Measurements from ENCODE around the gene PPOX. TPM values are rescaled to one million over a fixed set of nuclear protein-coding genes. Genes with fewer than 3 reads are reported as not detected.

Gene PPOX
- total RNA-seq, 3 donors from 2014 or later: 15.0 to 21.9 (median 16.3) TPM

DNA sequence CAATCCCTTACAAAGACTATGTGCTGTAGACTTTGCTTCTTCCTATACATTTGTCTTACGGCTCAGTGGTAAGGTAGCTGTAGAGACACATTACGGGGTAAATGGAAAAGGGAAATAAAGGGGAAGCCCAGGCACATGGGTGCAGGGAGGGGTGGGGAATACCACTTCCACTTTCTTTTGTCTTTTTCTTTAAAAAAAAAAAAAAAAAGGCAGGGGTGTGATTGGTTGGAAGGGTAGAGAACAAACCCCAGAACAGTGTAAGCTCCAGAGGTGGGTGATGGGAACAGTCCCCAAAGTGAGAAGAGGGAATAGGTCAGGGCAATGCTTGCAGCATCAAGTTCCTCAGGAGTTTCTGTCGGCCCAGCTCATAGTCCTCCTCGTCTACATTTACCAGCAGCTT lies 44.4 kb upstream of the PPOX start:
- Histone ChIP-seq H3K9me3 (no peaks in the 10 kb centered on the region), H3K4me3 (no peak overlapping the region), H3K4me1 (ENCODE audit: low read depth) (peaks cover 23% of the 10 kb centered on the region), H3K36me3 (ENCODE audit: low read depth) (peaks cover 11% of the 10 kb centered on the region)
- ATAC-seq (no peak), DNase-seq (no peak)
- TF ChIP-seq, protein P1, sequence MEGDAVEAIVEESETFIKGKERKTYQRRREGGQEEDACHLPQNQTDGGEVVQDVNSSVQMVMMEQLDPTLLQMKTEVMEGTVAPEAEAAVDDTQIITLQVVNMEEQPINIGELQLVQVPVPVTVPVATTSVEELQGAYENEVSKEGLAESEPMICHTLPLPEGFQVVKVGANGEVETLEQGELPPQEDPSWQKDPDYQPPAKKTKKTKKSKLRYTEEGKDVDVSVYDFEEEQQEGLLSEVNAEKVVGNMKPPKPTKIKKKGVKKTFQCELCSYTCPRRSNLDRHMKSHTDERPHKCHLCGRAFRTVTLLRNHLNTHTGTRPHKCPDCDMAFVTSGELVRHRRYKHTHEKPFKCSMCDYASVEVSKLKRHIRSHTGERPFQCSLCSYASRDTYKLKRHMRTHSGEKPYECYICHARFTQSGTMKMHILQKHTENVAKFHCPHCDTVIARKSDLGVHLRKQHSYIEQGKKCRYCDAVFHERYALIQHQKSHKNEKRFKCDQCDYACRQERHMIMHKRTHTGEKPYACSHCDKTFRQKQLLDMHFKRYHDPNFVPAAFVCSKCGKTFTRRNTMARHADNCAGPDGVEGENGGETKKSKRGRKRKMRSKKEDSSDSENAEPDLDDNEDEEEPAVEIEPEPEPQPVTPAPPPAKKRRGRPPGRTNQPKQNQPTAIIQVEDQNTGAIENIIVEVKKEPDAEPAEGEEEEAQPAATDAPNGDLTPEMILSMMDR (IDR thresholded peaks at IDR 0.05): no peak
- intact Hi-C loops (cut with DNase I, micrococcal nuclease): no loop called here

DNA sequence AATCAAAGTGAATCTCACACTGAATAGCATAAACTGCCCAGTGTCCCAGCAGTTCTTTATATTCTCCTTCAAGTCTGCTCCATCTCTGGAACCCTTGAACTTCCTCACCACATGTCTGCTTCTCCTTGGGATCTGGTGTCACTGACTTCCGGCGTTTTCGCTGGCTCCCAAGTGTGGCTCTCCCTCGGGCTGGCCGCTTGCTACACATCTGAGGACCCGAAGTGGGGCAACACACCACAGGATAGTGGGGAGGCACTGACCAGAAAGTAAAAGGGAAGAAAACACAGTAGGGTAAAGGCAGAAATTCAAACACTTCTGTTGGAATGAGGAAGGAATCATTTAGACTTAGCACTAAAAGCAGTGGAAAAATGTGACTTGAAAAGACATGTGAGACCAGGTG lies 43.3 kb upstream of the PPOX start:
- Histone ChIP-seq H3K4me3 (no peak overlapping the region), H3K9me3 (no peaks in the 10 kb centered on the region), H3K36me3 (ENCODE audit: low read depth) (peaks cover 11% of the 10 kb centered on the region), H3K4me1 (ENCODE audit: low read depth) (peaks cover 18% of the 10 kb centered on the region)
- intact Hi-C loops (cut with DNase I, micrococcal nuclease): no loop called here
- ATAC-seq (no peak), DNase-seq (no peak)
- TF ChIP-seq, protein P1 (IDR thresholded peaks at IDR 0.05): no peak

DNA sequence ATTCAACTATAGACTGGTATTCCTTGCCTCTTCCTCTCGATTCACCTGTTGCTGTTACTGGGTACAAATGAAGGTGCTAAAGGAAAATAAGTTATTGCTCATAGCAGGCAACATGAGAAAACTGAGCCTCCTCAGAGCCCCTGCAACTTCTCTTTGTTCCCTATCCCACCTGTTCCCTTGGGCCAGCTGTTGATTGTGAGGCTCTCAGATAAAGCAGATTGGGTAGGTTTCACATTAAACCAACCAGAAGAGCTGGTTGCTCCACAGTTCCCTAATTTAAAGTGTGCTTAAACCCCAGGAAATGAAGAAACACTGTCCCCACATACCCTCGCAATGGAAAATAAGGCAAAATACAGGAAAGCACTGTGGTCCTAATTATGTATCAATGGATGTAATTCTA lies 38.6 kb upstream of the PPOX start:
- Histone ChIP-seq H3K4me1 (ENCODE audit: low read depth) (peaks cover 3% of the 10 kb centered on the region), H3K9me3 (no peaks in the 10 kb centered on the region), H3K4me3 (no peak overlapping the region), H3K36me3 (ENCODE audit: low read depth) (peaks cover 5% of the 10 kb centered on the region)
- DNase-seq: no peak
- ATAC-seq: no peak
- intact Hi-C loops (cut with DNase I, micrococcal nuclease): no loop called here
- TF ChIP-seq, protein P1 (IDR thresholded peaks at IDR 0.05): no peak

DNA sequence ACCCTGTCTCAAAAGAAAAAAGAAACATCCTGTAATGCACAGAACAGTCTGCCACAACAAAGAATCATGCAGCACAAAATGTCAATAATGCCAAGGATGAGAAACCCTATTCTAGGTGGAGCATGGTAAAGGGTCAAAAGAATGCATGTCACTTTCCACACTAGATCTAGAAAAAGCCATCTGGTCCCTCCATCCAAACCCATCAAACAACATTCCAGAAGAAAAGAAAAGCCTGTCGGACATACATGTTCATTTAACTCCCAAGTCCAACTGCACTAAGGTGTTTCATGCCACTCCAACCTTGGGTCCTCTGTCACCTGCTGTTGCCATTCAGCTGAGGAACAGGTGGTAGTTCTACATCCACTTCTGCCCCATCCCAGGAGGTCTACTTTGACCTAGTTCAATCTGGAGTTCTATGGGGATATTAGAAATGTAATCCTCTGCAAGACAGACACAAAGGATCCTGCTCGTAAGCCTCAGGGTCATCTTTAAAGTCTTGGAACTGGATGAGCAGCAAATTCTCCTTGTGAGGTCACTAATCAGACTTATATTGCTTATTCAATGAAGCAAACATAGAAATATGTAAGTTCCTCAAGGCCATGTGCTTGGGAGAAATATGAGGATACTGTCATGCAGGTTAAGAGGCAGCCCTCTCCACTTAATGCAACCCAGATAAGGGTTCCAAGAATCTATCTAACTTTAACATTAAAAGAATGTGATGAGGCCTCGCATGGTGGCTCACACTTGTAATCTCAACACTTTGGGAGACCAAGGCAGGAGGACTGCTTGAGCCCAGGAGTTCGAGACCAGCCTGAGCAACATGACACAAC lies 37.4 kb upstream of the PPOX start:
- no peak for DNase-seq
- intact Hi-C loops (cut with DNase I, micrococcal nuclease): no loop called here
- TF ChIP-seq, protein P1 (IDR thresholded peaks at IDR 0.05): no peak
- Histone ChIP-seq H3K9me3 (no peaks in the 10 kb centered on the region), H3K4me3 (no peak overlapping the region), H3K36me3 (ENCODE audit: low read depth) (no peaks in the 10 kb centered on the region), H3K4me1 (ENCODE audit: low read depth) (peaks cover 8% of the 10 kb centered on the region)
- no peak for ATAC-seq

DNA sequence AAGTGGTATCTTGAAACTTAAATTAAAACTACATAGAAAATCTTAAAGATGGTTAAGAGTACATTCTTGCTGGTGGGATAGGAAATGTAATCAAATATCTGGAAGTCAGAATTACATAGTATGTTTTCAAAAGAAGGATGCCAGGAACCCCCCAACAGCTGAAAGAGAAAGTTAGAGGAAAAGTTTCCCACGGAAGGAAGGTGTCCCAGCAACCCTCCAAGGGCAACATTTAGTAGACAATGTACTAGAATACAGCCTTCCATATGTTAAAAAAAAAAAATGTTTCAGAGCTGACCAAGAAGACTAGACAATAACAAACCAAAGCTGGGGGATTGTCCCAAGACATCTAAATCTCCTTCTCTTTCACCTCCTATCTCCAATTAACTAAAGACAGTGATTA lies 36.0 kb upstream of the PPOX start:
- ATAC-seq (no peak), DNase-seq (no peak)
- Histone ChIP-seq H3K9me3 (no peaks in the 10 kb centered on the region), H3K36me3 (ENCODE audit: low read depth) (no peaks in the 10 kb centered on the region), H3K4me1 (ENCODE audit: low read depth) (peaks cover 16% of the 10 kb centered on the region), H3K4me3 (no peak overlapping the region)
- intact Hi-C loops (cut with DNase I, micrococcal nuclease): no loop called here
- TF ChIP-seq, protein P1 (IDR thresholded peaks at IDR 0.05): no peak

Measured in mucosa of descending colon (tissue), 3 donors.